HFF-Myc (cell line): ENCODE data around the gene RBM27.
"Not testable (repeated sequence)": the region's sequence is repeated elsewhere in the genome, so short reads cannot be mapped to it uniquely, and the experiment has no call there.

Source experiments
- DNase-seq: peaks from one replicate; pipeline ENCODE4 v3.0.0-alpha.2; 2011; ENCODE audit warnings: low read depth; ENCODE audit errors: extremely low read depth
- H3K4me3 ChIP-seq: replicated peaks from 2 replicates; pipeline ENCODE4 v1.5.1; 2011; ENCODE audit warnings: low read depth, mild to moderate bottlenecking, control low read depth, low read length
- CTCF ChIP-seq: IDR thresholded peaks from 2 replicates; pipeline ENCODE4 v1.5.1; 2012; ENCODE audit warnings: mild to moderate bottlenecking, low read depth, low read length, control low read depth; ENCODE audit errors: missing control alignments

Gene RBM27

GRCh38 chr5:146173597-146173996 is 29.8 kb upstream of the RBM27 start:
- no peak for TF ChIP-seq CTCF
- H3K4me3 ChIP-seq = no peak overlapping the region
- no peak for DNase-seq

- DNase-seq = no peak
- H3K4me3 ChIP-seq = no peak overlapping the region
- no peak for TF ChIP-seq CTCF
Observed at GRCh38 chr5:146176805-146177204, 26.6 kb upstream of the RBM27 start.

- 0 out of 2 replicates have a peak overlapping the region, but pooled peaks have one; percentile 11 for H3K4me3 ChIP-seq
- no peak for TF ChIP-seq CTCF
- no peak for DNase-seq
Observed at GRCh38 chr5:146179696-146180095, 23.7 kb upstream of the RBM27 start.

GRCh38 chr5:146183403-146183802 is 20.0 kb upstream of the RBM27 start:
- DNase-seq = not testable (repeated sequence)
- H3K4me3 ChIP-seq = peak overlapping the region; percentile 94

GRCh38 chr5:146185161-146185560 is 18.2 kb upstream of the RBM27 start:
- no peak overlapping the region for H3K4me3 ChIP-seq
- TF ChIP-seq CTCF = no peak
- no peak for DNase-seq

GRCh38 chr5:146188358-146188757 is 15.0 kb upstream of the RBM27 start:
- H3K4me3 ChIP-seq = no peak overlapping the region
- no peak for TF ChIP-seq CTCF
- no peak for DNase-seq

GRCh38 chr5:146192571-146193043 is 10.8 kb upstream of the RBM27 start:
- no peak for TF ChIP-seq CTCF
- no peak for DNase-seq
- H3K4me3 ChIP-seq = no peak overlapping the region
